SK-N-SH (cell line): ENCODE data around the gene SLC6A20. TPM values are rescaled to one million over a fixed set of nuclear protein-coding genes. Genes with fewer than 3 reads are reported as not detected.

Experiments
- CTCF ChIA-PET: fragments of 300-600, 350-600 bp; formaldehyde crosslinking; extraction: SDS; loops from one replicate; lab custom pipeline; 2021; lab: Yijun Ruan, JAX
- POLR2A ChIA-PET: fragments of 350-600 bp; sonication (Branson Sonifier 250); formaldehyde crosslinking; extraction: SDS; loops from one replicate; lab custom pipeline; 2020; ENCODE audit warnings: antibody characterized with exemption, inconsistent platforms; lab: Yijun Ruan, JAX
- DNase-seq: peaks from one replicate; pipeline ENCODE4 v3.0.0; 2012
- H2AFZ ChIP-seq: fragments of 200-600 bp; sonication (generic); 2 replicates; pipeline ENCODE4 v1.8.1; 2016; ENCODE audit warnings: antibody characterized with exemption, mild to moderate bottlenecking, low read depth
- H3F3A ChIP-seq: fragments of 200-600 bp; sonication (generic); replicated peaks from 2 replicates; pipeline ENCODE3; 2016; ENCODE audit warnings: antibody characterized with exemption, mild to moderate bottlenecking; ENCODE audit not compliant: insufficient read depth
- H3K27ac ChIP-seq, 2 experiments: fragments of 200-500 bp in 1 of 2; fragments of 200-600 bp in 1 of 2; sonication (Bioruptor generic) in 1 of 2; sonication (generic), shearing (Covaris generic) in 1 of 2; 2 replicates each; pipeline versions ENCODE4 v1.5.1 to v1.6.1; 2014 to 2016; ENCODE audit warnings: low read depth in 2 of 2, inconsistent platforms in 1 of 2, low read length in 1 of 2, mild to moderate bottlenecking in 1 of 2, mixed read lengths in 1 of 2
- H3K27me3 ChIP-seq: fragments of 200-600 bp; sonication (generic), shearing (Covaris generic); 2 replicates; pipeline ENCODE4 v1.6.1; 2016; ENCODE audit warnings: mixed run types; ENCODE audit not compliant: insufficient read depth
- H3K36me3 ChIP-seq, 2 experiments: fragments of 200-500 bp in 1 of 2; fragments of 200-600 bp in 1 of 2; sonication (Bioruptor generic) in 1 of 2; sonication (generic) in 1 of 2; replicated peaks in 1 of 2; 2 replicates each; pipeline versions ENCODE3 to v1.5.1; 2014 to 2016; ENCODE audit warnings: low read length in 1 of 2, mild to moderate bottlenecking in 1 of 2; ENCODE audit not compliant: insufficient read depth in 2 of 2, control insufficient read depth in 1 of 2
- H3K4me1 ChIP-seq, 2 experiments: fragments of 200-500 bp in 1 of 2; fragments of 200-600 bp in 1 of 2; sonication (Bioruptor generic) in 1 of 2; sonication (generic), shearing (Covaris generic) in 1 of 2; 2 replicates each; pipeline versions ENCODE4 v1.5.1 to v1.6.1; 2014 to 2016; ENCODE audit warnings: low read depth in 1 of 2, low read length in 1 of 2, mixed run types in 1 of 2; ENCODE audit not compliant: insufficient read depth in 2 of 2, control insufficient read depth in 1 of 2
- H3K4me2 ChIP-seq: fragments of 200-600 bp; sonication (generic), shearing (Covaris generic); 2 replicates; pipeline ENCODE4 v1.6.1; 2017; ENCODE audit warnings: mixed run types
- H3K4me3 ChIP-seq, 2 experiments: fragments of 200-500 bp in 1 of 2; fragments of 200-600 bp in 1 of 2; sonication (Bioruptor generic) in 1 of 2; sonication (generic), shearing (Covaris generic) in 1 of 2; 2 replicates each; pipeline versions ENCODE4 v1.5.1 to v1.8.1; 2014 to 2016; ENCODE audit warnings: low read depth in 2 of 2, inconsistent platforms in 1 of 2, low read length in 1 of 2, mild to moderate bottlenecking in 1 of 2, mixed read lengths in 1 of 2, moderate library complexity in 1 of 2
- H3K79me2 ChIP-seq: fragments of 200-600 bp; sonication (generic); 2 replicates; pipeline ENCODE4 v1.8.1; 2017; ENCODE audit warnings: mild to moderate bottlenecking; ENCODE audit not compliant: insufficient read depth
- H3K9ac ChIP-seq: fragments of 200-600 bp; sonication (generic); 2 replicates; pipeline ENCODE4 v1.6.1; 2017; ENCODE audit warnings: mixed run types
- H3K9me2 ChIP-seq: fragments of 200-600 bp; sonication (generic); 2 replicates; pipeline ENCODE4 v1.6.1; 2017; ENCODE audit warnings: mixed run types
- H3K9me3 ChIP-seq: fragments of 200-600 bp; sonication (generic); 2 replicates; pipeline ENCODE4 v1.6.1; 2017; ENCODE audit warnings: mixed run types, mild to moderate bottlenecking, moderate library complexity
- H4K20me1 ChIP-seq: fragments of 200-600 bp; sonication (generic); 2 replicates; pipeline ENCODE4 v1.6.1; 2017; ENCODE audit warnings: mild to moderate bottlenecking, mixed run types; ENCODE audit not compliant: insufficient read depth
- CHD2 ChIP-seq: fragments of 150-350 bp; IDR thresholded peaks from 2 replicates; pipeline ENCODE4 v1.6.1; 2018; ENCODE audit warnings: low read length; ENCODE audit not compliant: partially characterized antibody
- EP300 ChIP-seq, 2 experiments: IDR thresholded peaks; 2 replicates each; pipeline versions ENCODE4 v1.4.0 to v1.6.1; 2012; ENCODE audit warnings: borderline replicate concordance in 1 of 2, low read depth in 1 of 2, low read length in 1 of 2
- FOSL2 ChIP-seq: IDR thresholded peaks from 2 replicates; pipeline ENCODE4 v1.4.0; 2012; ENCODE audit warnings: low read depth, mild to moderate bottlenecking, moderate library complexity, borderline replicate concordance
- GABPA ChIP-seq: IDR thresholded peaks from 2 replicates; pipeline ENCODE4 v1.4.0; 2012; ENCODE audit warnings: low read depth, mild to moderate bottlenecking
- MEF2A ChIP-seq: IDR thresholded peaks from 2 replicates; pipeline ENCODE4 v1.4.0; 2012; ENCODE audit warnings: low read depth, borderline replicate concordance
- NRF1 ChIP-seq: IDR thresholded peaks from 2 replicates; pipeline ENCODE4 v1.6.1; 2012; ENCODE audit warnings: low read depth, mild to moderate bottlenecking, low read length
- PBX3 ChIP-seq: IDR thresholded peaks from 2 replicates; pipeline ENCODE4; 2012
- RCOR1 ChIP-seq: fragments of 150-350 bp; IDR thresholded peaks from 2 replicates; pipeline ENCODE4 v1.6.1; 2017; ENCODE audit warnings: antibody characterized with exemption, low read length
- SIN3A ChIP-seq: IDR thresholded peaks from 2 replicates; pipeline ENCODE4 v1.6.1; 2012; ENCODE audit warnings: low read depth, mild to moderate bottlenecking, low read length, moderate library complexity, borderline replicate concordance
- TAF1 ChIP-seq: IDR thresholded peaks from 2 replicates; pipeline ENCODE4 v1.6.1; 2012; ENCODE audit warnings: low read depth, mild to moderate bottlenecking, low read length, moderate library complexity, borderline replicate concordance
- TCF12 ChIP-seq: IDR thresholded peaks from 2 replicates; pipeline ENCODE4 v1.4.0; 2012
- YY1 ChIP-seq: IDR thresholded peaks from 2 replicates; pipeline ENCODE4 v1.4.0; 2012; ENCODE audit warnings: low read depth, mild to moderate bottlenecking
- WGBS: methylation state at CpG from one replicate; pipeline ENCODE4 v1.1.6; 2017; ENCODE audit warnings: low lambda C conversion rate; 5-methylcytosine and 5-hydroxymethylcytosine counted together
- polyA plus RNA-seq, 3 experiments: library from polyadenylated mRNA; depleted of rRNA; stranded (reverse); fragments of >200 nt; gene quantifications; 2 replicates each; pipeline ENCODE4 v1.2.3, GENCODE V29; 2012
- TF ChIP-seq, protein P1 (sequence below): fragments of 200-600 bp; sonication (generic); IDR thresholded peaks from 2 replicates; pipeline ENCODE4 v1.6.1; 2017; ENCODE audit warnings: antibody characterized with exemption, mild to moderate bottlenecking, moderate library complexity
- TF ChIP-seq, protein P2 (sequence below): IDR thresholded peaks from 2 replicates; pipeline ENCODE4 v1.4.0; 2012; ENCODE audit warnings: low read depth, borderline replicate concordance

The SLC6A20 gene
- polyA plus RNA-seq, 1 of the 3 experiments (the other 2 are of a cell fraction), result not detected

DNA sequence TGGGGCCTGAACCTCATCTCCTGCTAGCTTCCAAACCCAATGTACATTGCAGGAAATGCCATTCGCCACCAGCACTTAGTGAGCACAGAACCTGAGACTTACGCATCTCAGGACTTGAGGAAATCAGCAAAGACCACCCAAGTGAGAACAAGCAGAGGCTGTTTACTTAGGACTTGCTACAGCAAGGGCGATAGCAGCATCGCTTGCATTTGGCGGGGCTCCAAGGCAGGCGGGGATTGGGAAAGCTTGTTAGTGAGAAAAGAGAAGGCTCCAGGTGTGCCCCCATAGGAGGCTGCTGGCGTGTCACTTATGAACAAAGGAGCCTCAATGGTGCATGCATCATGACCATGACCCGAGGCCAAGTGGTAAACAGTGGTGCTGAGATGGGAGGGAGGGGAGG lies 19.7 kb downstream of the SLC6A20 start:
- no peak overlapping the region for H3K4me2 ChIP-seq
- no peaks in the 10 kb centered on the region for H3F3A ChIP-seq
- no peak overlapping the region for H3K4me3 ChIP-seq
- H3K27ac ChIP-seq, result no peak overlapping the region
- DNase-seq, result no peak
- POLR2A ChIA-PET, result no interaction called here
- H3K36me3 ChIP-seq, result no peaks in the 10 kb centered on the region
- 64% methylated on average over 7 of the region's 8 CpGs for WGBS
- no peak overlapping the region for H3K9ac ChIP-seq
- CTCF ChIA-PET, result interaction anchor here (1.1 to 1.5 kb wide), 2 partner anchors 14 to 153 kb away, joined by 3 to 7 read pairs; no protein-coding TSS in a partner anchor
- H3K9me2 ChIP-seq, result no peaks in the 10 kb centered on the region
- H3K79me2 ChIP-seq, result no peaks in the 10 kb centered on the region
- H3K27me3 ChIP-seq, result peaks cover 20% of the 10 kb centered on the region; the same call in 1 of the 2 replicates
- no peaks in the 10 kb centered on the region for H3K4me1 ChIP-seq
- TF ChIP-seq NRF1, result no peak
- TF ChIP-seq YY1, result no peak
- TF ChIP-seq PBX3, result no peak
- no peak for TF ChIP-seq GABPA
- no peak for TF ChIP-seq EP300 (IDR thresholded peaks at IDR 0.05; ENCODE audit: borderline replicate concordance in 1 of 2, low read depth in 1 of 2, low read length in 1 of 2)
- no peak for TF ChIP-seq RCOR1
- TF ChIP-seq, protein P1, sequence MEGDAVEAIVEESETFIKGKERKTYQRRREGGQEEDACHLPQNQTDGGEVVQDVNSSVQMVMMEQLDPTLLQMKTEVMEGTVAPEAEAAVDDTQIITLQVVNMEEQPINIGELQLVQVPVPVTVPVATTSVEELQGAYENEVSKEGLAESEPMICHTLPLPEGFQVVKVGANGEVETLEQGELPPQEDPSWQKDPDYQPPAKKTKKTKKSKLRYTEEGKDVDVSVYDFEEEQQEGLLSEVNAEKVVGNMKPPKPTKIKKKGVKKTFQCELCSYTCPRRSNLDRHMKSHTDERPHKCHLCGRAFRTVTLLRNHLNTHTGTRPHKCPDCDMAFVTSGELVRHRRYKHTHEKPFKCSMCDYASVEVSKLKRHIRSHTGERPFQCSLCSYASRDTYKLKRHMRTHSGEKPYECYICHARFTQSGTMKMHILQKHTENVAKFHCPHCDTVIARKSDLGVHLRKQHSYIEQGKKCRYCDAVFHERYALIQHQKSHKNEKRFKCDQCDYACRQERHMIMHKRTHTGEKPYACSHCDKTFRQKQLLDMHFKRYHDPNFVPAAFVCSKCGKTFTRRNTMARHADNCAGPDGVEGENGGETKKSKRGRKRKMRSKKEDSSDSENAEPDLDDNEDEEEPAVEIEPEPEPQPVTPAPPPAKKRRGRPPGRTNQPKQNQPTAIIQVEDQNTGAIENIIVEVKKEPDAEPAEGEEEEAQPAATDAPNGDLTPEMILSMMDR, result no peak
- TF ChIP-seq TAF1, result no peak
- H4K20me1 ChIP-seq, result no peaks in the 10 kb centered on the region
- H2AFZ ChIP-seq, result no peak overlapping the region
- H3K9me3 ChIP-seq, result no peaks in the 10 kb centered on the region

DNA sequence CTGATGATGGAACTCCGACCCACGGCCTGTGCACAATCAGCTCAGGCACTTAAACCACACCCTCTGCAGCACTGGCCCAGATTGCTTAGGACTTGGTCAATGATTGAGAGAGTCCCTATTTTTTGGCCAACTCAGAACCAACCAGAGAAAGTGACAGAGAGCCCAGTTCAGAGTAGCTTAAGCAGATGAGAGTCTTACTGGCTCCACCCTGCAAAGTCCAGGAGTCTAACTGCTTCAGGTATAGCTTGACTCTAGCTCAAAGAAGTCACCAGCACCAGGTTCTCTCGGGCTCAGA lies 20.1 kb downstream of the SLC6A20 start:
- H3F3A ChIP-seq, result no peaks in the 10 kb centered on the region
- WGBS, result 52% methylated on average over 3 of the region's 3 CpGs
- no peak overlapping the region for H3K4me3 ChIP-seq
- no peak for DNase-seq
- no peak for TF ChIP-seq CHD2
- TF ChIP-seq, protein P2, sequence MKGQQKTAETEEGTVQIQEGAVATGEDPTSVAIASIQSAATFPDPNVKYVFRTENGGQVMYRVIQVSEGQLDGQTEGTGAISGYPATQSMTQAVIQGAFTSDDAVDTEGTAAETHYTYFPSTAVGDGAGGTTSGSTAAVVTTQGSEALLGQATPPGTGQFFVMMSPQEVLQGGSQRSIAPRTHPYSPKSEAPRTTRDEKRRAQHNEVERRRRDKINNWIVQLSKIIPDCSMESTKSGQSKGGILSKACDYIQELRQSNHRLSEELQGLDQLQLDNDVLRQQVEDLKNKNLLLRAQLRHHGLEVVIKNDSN, result no peak
- TF ChIP-seq TCF12, result no peak
- TF ChIP-seq FOSL2, result no peak
- TF ChIP-seq SIN3A, result no peak
- no peak for TF ChIP-seq YY1
- no peak for TF ChIP-seq MEF2A
- no peaks in the 10 kb centered on the region for H3K9me2 ChIP-seq
- H3K36me3 ChIP-seq, result no peaks in the 10 kb centered on the region
- H3K27ac ChIP-seq, result no peak overlapping the region
- peaks cover 20% of the 10 kb centered on the region; the same call in 1 of the 2 replicates for H3K27me3 ChIP-seq
- H3K4me2 ChIP-seq, result no peak overlapping the region
- no peak overlapping the region for H2AFZ ChIP-seq
- POLR2A ChIA-PET, result no interaction called here
- no peaks in the 10 kb centered on the region for H4K20me1 ChIP-seq
- no peaks in the 10 kb centered on the region for H3K9me3 ChIP-seq
- no peak overlapping the region for H3K9ac ChIP-seq
- no peaks in the 10 kb centered on the region for H3K4me1 ChIP-seq
- H3K79me2 ChIP-seq, result no peaks in the 10 kb centered on the region
- CTCF ChIA-PET, result interaction anchor here (1.1 to 1.8 kb wide), 3 partner anchors 14 to 153 kb away, joined by 3 to 7 read pairs (median 5); no protein-coding TSS in a partner anchor
